ENCODE data around the gene LRP2.
"Not testable (repeated sequence)": the region's sequence is repeated elsewhere in the genome, so short reads cannot be mapped to it uniquely, and the experiment has no call there.

The LRP2 gene

GRCh38 chr2:169173876-169174275 lies 188.5 kb downstream of the LRP2 start:
- no peak for DNase-seq

- no peak for DNase-seq
Measured at GRCh38 chr2:169172914-169173313, 189.4 kb downstream of the LRP2 start.

GRCh38 chr2:169172151-169172735 lies 190.1 kb downstream of the LRP2 start:
- DNase-seq: no peak

GRCh38 chr2:169165791-169166190 lies 196.5 kb downstream of the LRP2 start:
- DNase-seq: no peak

GRCh38 chr2:169164311-169164710 lies 198.0 kb downstream of the LRP2 start:
- no peak for DNase-seq

- DNase-seq: no peak
Measured at GRCh38 chr2:169162613-169163012, 199.7 kb downstream of the LRP2 start.

- no peak for DNase-seq
Measured at GRCh38 chr2:169160926-169161481, 201.3 kb downstream of the LRP2 start.

GRCh38 chr2:169159686-169160085 lies 202.6 kb downstream of the LRP2 start:
- no peak for DNase-seq

- no peak for DNase-seq
Measured at GRCh38 chr2:169158874-169159273, 203.5 kb downstream of the LRP2 start.

GRCh38 chr2:169146220-169146619 lies 216.1 kb downstream of the LRP2 start:
- no peak for DNase-seq

- DNase-seq: no peak
Measured at GRCh38 chr2:169143998-169144397, 218.3 kb downstream of the LRP2 start.

- DNase-seq: no peak
Measured at GRCh38 chr2:169141713-169142352, 220.5 kb downstream of the LRP2 start.

- DNase-seq: no peak
Measured at GRCh38 chr2:169139993-169140767, 222.2 kb downstream of the LRP2 start.

GRCh38 chr2:169139145-169139544 lies 223.2 kb downstream of the LRP2 start:
- no peak for DNase-seq

GRCh38 chr2:169137924-169138323 lies 224.4 kb downstream of the LRP2 start:
- no peak for DNase-seq

GRCh38 chr2:169136885-169137534 lies 225.3 kb downstream of the LRP2 start:
- no peak for DNase-seq

- DNase-seq: not testable (repeated sequence)
Measured at GRCh38 chr2:169136428-169136827, 225.9 kb downstream of the LRP2 start.

GRCh38 chr2:169134272-169134671 lies 228.1 kb downstream of the LRP2 start:
- DNase-seq: not testable (repeated sequence)

GRCh38 chr2:169131587-169132512 lies 230.5 kb downstream of the LRP2 start:
- DNase-seq: no peak

- DNase-seq: no peak
Measured at GRCh38 chr2:169129703-169130243, 232.6 kb downstream of the LRP2 start.

GRCh38 chr2:169119851-169120250 lies 242.5 kb downstream of the LRP2 start:
- no peak for DNase-seq

Measured in right kidney (tissue), 1 donor.